ENCODE results near the gene SPINK8. TPM values are rescaled to one million over a fixed set of nuclear protein-coding genes. Genes with fewer than 3 reads are reported as not detected.
A peak's percentile ranks its signal among the peaks of the same experiment; 100 is the strongest.
"Not testable (repeated sequence)": the region's sequence is repeated elsewhere in the genome, so short reads cannot be mapped to it uniquely, and the experiment has no call there.

Gene SPINK8
- total and polyA plus RNA-seq, 5 donors: not detected

- WGBS: 77% methylated on average over 8 of the region's 8 CpGs
- no peaks in the 10 kb centered on the region for H3K9me3 ChIP-seq (ENCODE audit: control insufficient read depth, low read length)
These were observed 58.0 kb downstream of the SPINK8 start for GRCh38 chr3:48275287-48276027.

GRCh38 chr3:48274452-48274851 lies 59.0 kb downstream of the SPINK8 start:
- H3K27me3 ChIP-seq (ENCODE audit: control insufficient read depth, insufficient read depth): no peaks in the 10 kb centered on the region
- H3K27ac ChIP-seq (ENCODE audit: low read length): no peak overlapping the region
- no peaks in the 10 kb centered on the region for H3K4me1 ChIP-seq (ENCODE audit: control insufficient read depth, insufficient read depth, low read length)
- H3K9me3 ChIP-seq (ENCODE audit: control insufficient read depth, low read length): no peaks in the 10 kb centered on the region
- ATAC-seq: peak in 1 of 2 donors; percentile 5
- 89% methylated on average over 10 of the region's 10 CpGs for WGBS
- no peak for DNase-seq
- H3K4me3 ChIP-seq (ENCODE audit: low read length): no peak overlapping the region
- intact Hi-C loops (cut with DNase I): loop anchor here (5.0 to 10.0 kb wide), 2 partner anchors 158 to 270 kb away; partner anchors contain the start of gene PLXNB1 (in 1 of the 4)

More at GRCh38 chr3:48275287-48276027, 58.0 kb downstream of the SPINK8 start:
- Histone ChIP-seq H3K4me1 (ENCODE audit: control insufficient read depth, insufficient read depth, low read length) (no peaks in the 10 kb centered on the region), H3K27ac (ENCODE audit: low read length) (no peak overlapping the region), H3K27me3 (ENCODE audit: control insufficient read depth, insufficient read depth) (no peaks in the 10 kb centered on the region), H3K4me3 (ENCODE audit: low read length) (no peak overlapping the region)
- intact Hi-C loops (cut with DNase I): loop anchor here in 3 of 4 donors (5.0 to 10.0 kb wide), 2 partner anchors 162 to 269 kb away; no protein-coding TSS in a partner anchor
- ATAC-seq (no peak), DNase-seq (no peak)

GRCh38 chr3:48273594-48274211 lies 59.8 kb downstream of the SPINK8 start:
- Histone ChIP-seq H3K27me3 (ENCODE audit: control insufficient read depth, insufficient read depth) (no peaks in the 10 kb centered on the region), H3K4me3 (ENCODE audit: low read length) (no peak overlapping the region), H3K4me1 (ENCODE audit: control insufficient read depth, insufficient read depth, low read length) (no peaks in the 10 kb centered on the region), H3K9me3 (ENCODE audit: control insufficient read depth, low read length) (no peaks in the 10 kb centered on the region), H3K27ac (ENCODE audit: low read length) (no peak overlapping the region)
- ATAC-seq (peak; percentile 36 to 50), DNase-seq (peak in 1 of 3 donors; percentile 51)
- WGBS: 11% methylated on average over 9 of the region's 9 CpGs
- intact Hi-C loops (cut with DNase I): loop anchor here (2.0 to 10.0 kb wide), 4 partner anchors 159 to 271 kb away; partner anchors contain the start of gene PLXNB1 (in 1 of the 4)

- no peaks in the 10 kb centered on the region for H3K27me3 ChIP-seq (ENCODE audit: control insufficient read depth, insufficient read depth)
- 98% methylated on average over 38 of the region's 38 CpGs for WGBS
- intact Hi-C loops (cut with DNase I): loop anchor here (2.0 to 10.0 kb wide), 4 partner anchors 160 to 273 kb away; partner anchors contain the start of gene PLXNB1 (in 1 of the 4)
- H3K27ac ChIP-seq (ENCODE audit: low read length): no peak overlapping the region
- H3K4me3 ChIP-seq (ENCODE audit: low read length): no peak overlapping the region
- H3K9me3 ChIP-seq (ENCODE audit: control insufficient read depth, low read length): no peaks in the 10 kb centered on the region
- ATAC-seq: no peak
- peak in 2 of 3 donors; percentile 51 to 56 for DNase-seq
- H3K4me1 ChIP-seq (ENCODE audit: control insufficient read depth, insufficient read depth, low read length): no peaks in the 10 kb centered on the region
These were observed 61.5 kb downstream of the SPINK8 start for GRCh38 chr3:48271763-48272498.

- DNase-seq; ATAC-seq; H3K4me1 ChIP-seq (ENCODE audit: control insufficient read depth, insufficient read depth, low read length); H3K9me3 ChIP-seq (ENCODE audit: control insufficient read depth, low read length); H3K4me3 ChIP-seq (ENCODE audit: low read length); H3K27ac ChIP-seq (ENCODE audit: low read length); H3K27me3 ChIP-seq (ENCODE audit: control insufficient read depth, insufficient read depth): not testable (repeated sequence)
- intact Hi-C loops (cut with DNase I): loop anchor here (5.0 to 10.0 kb wide), 2 partner anchors 161 to 274 kb away; partner anchors contain the start of gene PLXNB1 (in 1 of the 4)
- 94% methylated on average over 10 of the region's 10 CpGs for WGBS
These were observed 62.2 kb downstream of the SPINK8 start for GRCh38 chr3:48271223-48271622.

GRCh38 chr3:48270306-48270705 lies 63.2 kb downstream of the SPINK8 start:
- DNase-seq (no peak), ATAC-seq (no peak)
- intact Hi-C loops (cut with DNase I): loop anchor here (5.0 to 10.0 kb wide), 2 partner anchors 162 to 274 kb away; partner anchors contain the start of gene PLXNB1 (in 1 of the 4)
- Histone ChIP-seq H3K27me3 (ENCODE audit: control insufficient read depth, insufficient read depth) (no peaks in the 10 kb centered on the region), H3K9me3 (ENCODE audit: control insufficient read depth, low read length) (no peaks in the 10 kb centered on the region), H3K27ac (ENCODE audit: low read length) (no peak overlapping the region), H3K4me1 (ENCODE audit: control insufficient read depth, insufficient read depth, low read length) (no peaks in the 10 kb centered on the region), H3K4me3 (ENCODE audit: low read length) (no peak overlapping the region)
- WGBS: 80% methylated on average over 2 of the region's 2 CpGs

- no peaks in the 10 kb centered on the region for H3K4me1 ChIP-seq (ENCODE audit: control insufficient read depth, insufficient read depth, low read length)
- DNase-seq: no peak
- H3K27me3 ChIP-seq (ENCODE audit: control insufficient read depth, insufficient read depth): no peaks in the 10 kb centered on the region
- no peaks in the 10 kb centered on the region for H3K9me3 ChIP-seq (ENCODE audit: control insufficient read depth, low read length)
- intact Hi-C loops (cut with DNase I): no loop called here
- H3K27ac ChIP-seq (ENCODE audit: low read length): no peak overlapping the region
- H3K4me3 ChIP-seq (ENCODE audit: low read length): no peak overlapping the region
- WGBS: 82% methylated on average over 8 of the region's 8 CpGs
- no peak for ATAC-seq
These were observed 63.9 kb downstream of the SPINK8 start for GRCh38 chr3:48269592-48269991.

GRCh38 chr3:48268936-48269561 lies 64.4 kb downstream of the SPINK8 start:
- H3K4me1 ChIP-seq (ENCODE audit: control insufficient read depth, insufficient read depth, low read length): no peaks in the 10 kb centered on the region

GRCh38 chr3:48268381-48268935 lies 65.0 kb downstream of the SPINK8 start:
- Histone ChIP-seq H3K27ac (ENCODE audit: low read length) (no peak overlapping the region), H3K4me3 (ENCODE audit: low read length) (no peak overlapping the region), H3K9me3 (ENCODE audit: control insufficient read depth, low read length) (no peaks in the 10 kb centered on the region), H3K4me1 (ENCODE audit: control insufficient read depth, insufficient read depth, low read length) (no peaks in the 10 kb centered on the region), H3K27me3 (ENCODE audit: control insufficient read depth, insufficient read depth) (no peaks in the 10 kb centered on the region)
- WGBS: 77% methylated on average over 13 of the region's 13 CpGs
- ATAC-seq (peak; percentile 30 to 49), DNase-seq (no peak)
- intact Hi-C loops (cut with DNase I): no loop called here

More at GRCh38 chr3:48268936-48269561, 64.4 kb downstream of the SPINK8 start:
- ATAC-seq (no peak), DNase-seq (no peak)
- intact Hi-C loops (cut with DNase I): no loop called here
- H3K27ac ChIP-seq (ENCODE audit: low read length): no peak overlapping the region
- H3K9me3 ChIP-seq (ENCODE audit: control insufficient read depth, low read length): no peaks in the 10 kb centered on the region
- no peaks in the 10 kb centered on the region for H3K27me3 ChIP-seq (ENCODE audit: control insufficient read depth, insufficient read depth)
- WGBS: 79% methylated on average over 23 of the region's 23 CpGs
- H3K4me3 ChIP-seq (ENCODE audit: low read length): no peak overlapping the region

GRCh38 chr3:48267782-48268181 lies 65.7 kb downstream of the SPINK8 start:
- H3K27ac ChIP-seq (ENCODE audit: low read length): no peak overlapping the region
- H3K4me3 ChIP-seq (ENCODE audit: low read length): no peak overlapping the region
- ATAC-seq (peak; percentile 38 to 84), DNase-seq (no peak)
- intact Hi-C loops (cut with DNase I): no loop called here
- H3K4me1 ChIP-seq (ENCODE audit: control insufficient read depth, insufficient read depth, low read length): no peaks in the 10 kb centered on the region
- H3K27me3 ChIP-seq (ENCODE audit: control insufficient read depth, insufficient read depth): no peaks in the 10 kb centered on the region
- WGBS: 62% methylated on average over 2 of the region's 2 CpGs
- no peaks in the 10 kb centered on the region for H3K9me3 ChIP-seq (ENCODE audit: control insufficient read depth, low read length)

Measured in right cardiac atrium (tissue), 5 donors.